HepG2 (cell line): Measurements from ENCODE around the gene PPP1R1B. TPM values are rescaled to one million over a fixed set of nuclear protein-coding genes. Genes with fewer than 3 reads are reported as not detected.

Source experiments
- AHDC1 ChIP-seq: sonication (generic); formaldehyde crosslinking; IDR thresholded peaks from 2 replicates; pipeline ENCODE4 v1.5.1; 2020; ENCODE audit warnings: mild to moderate bottlenecking, missing genetic modification reagents, borderline replicate concordance
- CTCF ChIP-seq: sonication (generic); formaldehyde crosslinking; IDR thresholded peaks from 2 replicates; pipeline ENCODE4 v1.5.0; 2020; ENCODE audit warnings: mild to moderate bottlenecking, missing genetic modification reagents, moderate library complexity
- DPF2 ChIP-seq: sonication (generic); formaldehyde crosslinking; IDR thresholded peaks from 2 replicates; pipeline ENCODE4 v1.4.0; 2020; ENCODE audit warnings: mild to moderate bottlenecking, low read depth, missing genetic modification reagents, borderline replicate concordance
- E2F5 ChIP-seq: sonication (generic); formaldehyde crosslinking; conservative IDR thresholded peaks from 2 replicates; pipeline ENCODE4 v1.4.0; 2020; ENCODE audit warnings: missing genetic modification reagents
- HINFP ChIP-seq: sonication (generic); formaldehyde crosslinking; IDR thresholded peaks from 2 replicates; pipeline ENCODE4 v1.4.0; 2020; ENCODE audit warnings: low read depth, mild to moderate bottlenecking, missing genetic modification reagents
- JARID2 ChIP-seq: sonication (generic); formaldehyde crosslinking; IDR thresholded peaks from 2 replicates; pipeline ENCODE4 v1.8.1; 2023; ENCODE audit warnings: missing genetic modification reagents, inconsistent platforms; ENCODE audit not compliant: insufficient replicate concordance
- KDM3A ChIP-seq: IDR thresholded peaks from 2 replicates; pipeline ENCODE4 v1.6.1; 2018; ENCODE audit warnings: low read depth, missing compliant biosample characterization
- KMT2B ChIP-seq: IDR thresholded peaks from 2 replicates; pipeline ENCODE4 v1.6.1; 2016; ENCODE audit warnings: missing genetic modification reagents, missing compliant biosample characterization
- MTA1 ChIP-seq: sonication (generic); formaldehyde crosslinking; IDR thresholded peaks from 2 replicates; pipeline ENCODE4 v1.4.0; 2020; ENCODE audit warnings: missing genetic modification reagents, mild to moderate bottlenecking, borderline replicate concordance
- MXD4 ChIP-seq: IDR thresholded peaks from 2 replicates; pipeline ENCODE4 v1.6.1; 2016; ENCODE audit warnings: mild to moderate bottlenecking, missing biosample characterization, missing genetic modification reagents
- PPARG ChIP-seq: conservative IDR thresholded peaks from 2 replicates; pipeline ENCODE4 v1.6.1; 2016; ENCODE audit warnings: missing biosample characterization, missing genetic modification reagents
- RFXANK ChIP-seq: IDR thresholded peaks from 2 replicates; pipeline ENCODE4 v1.6.1; 2016
- SAP130 ChIP-seq: IDR thresholded peaks from 2 replicates; pipeline ENCODE4 v1.6.1; 2016; ENCODE audit warnings: low read depth
- ZNF121 ChIP-seq: sonication (generic); formaldehyde crosslinking; IDR thresholded peaks from 2 replicates; pipeline ENCODE4 v1.5.0; 2020; ENCODE audit warnings: mild to moderate bottlenecking, missing genetic modification reagents
- ZNF543 ChIP-seq: sonication (generic); formaldehyde crosslinking; IDR thresholded peaks from 2 replicates; pipeline ENCODE4 v1.4.0; 2020; ENCODE audit warnings: mild to moderate bottlenecking, missing genetic modification reagents
- ZNF782 ChIP-seq: sonication (generic); formaldehyde crosslinking; IDR thresholded peaks from 2 replicates; pipeline ENCODE4 v1.4.0; 2020; ENCODE audit warnings: missing genetic modification reagents, mild to moderate bottlenecking, borderline replicate concordance
- polyA plus RNA-seq, 8 experiments: library from polyadenylated mRNA; depleted of rRNA in 3 of 8; stranded (reverse) in 7 of 8; unstranded in 1 of 8; fragments of >200 nt; fragmentation: Illumina TruSeq in 4 of 8; extraction: Trizol in 4 of 8; gene quantifications; 2 replicates each; pipeline versions ENCODE4 v1.2.1 to v1.2.3, GENCODE V29; 2011 to 2016; ENCODE audit warnings: low read depth in 4 of 8, missing spikeins in 1 of 8, mixed read lengths in 1 of 8; ENCODE audit not compliant: insufficient read depth in 1 of 8
- total RNA-seq, 5 experiments: library from RNA; depleted of rRNA; stranded (reverse); fragments of >200 nt; fragmentation: Illumina TruSeq; extraction: Trizol; gene quantifications; 2 replicates each; pipeline ENCODE4 v1.2.3, GENCODE V29; 2016; ENCODE audit warnings: low read depth in 1 of 5
- TF ChIP-seq, protein P1 (sequence below): sonication (generic); formaldehyde crosslinking; IDR thresholded peaks from 2 replicates; pipeline ENCODE4 v1.5.1; 2020; ENCODE audit warnings: mild to moderate bottlenecking, missing genetic modification reagents, moderate library complexity

The PPP1R1B gene
- total and polyA plus RNA-seq, 2 of the 13 experiments (the other 11 are each of a cell fraction or from before 2014, with no cell fraction given): 0.08 TPM; not detected in 1

DNA sequence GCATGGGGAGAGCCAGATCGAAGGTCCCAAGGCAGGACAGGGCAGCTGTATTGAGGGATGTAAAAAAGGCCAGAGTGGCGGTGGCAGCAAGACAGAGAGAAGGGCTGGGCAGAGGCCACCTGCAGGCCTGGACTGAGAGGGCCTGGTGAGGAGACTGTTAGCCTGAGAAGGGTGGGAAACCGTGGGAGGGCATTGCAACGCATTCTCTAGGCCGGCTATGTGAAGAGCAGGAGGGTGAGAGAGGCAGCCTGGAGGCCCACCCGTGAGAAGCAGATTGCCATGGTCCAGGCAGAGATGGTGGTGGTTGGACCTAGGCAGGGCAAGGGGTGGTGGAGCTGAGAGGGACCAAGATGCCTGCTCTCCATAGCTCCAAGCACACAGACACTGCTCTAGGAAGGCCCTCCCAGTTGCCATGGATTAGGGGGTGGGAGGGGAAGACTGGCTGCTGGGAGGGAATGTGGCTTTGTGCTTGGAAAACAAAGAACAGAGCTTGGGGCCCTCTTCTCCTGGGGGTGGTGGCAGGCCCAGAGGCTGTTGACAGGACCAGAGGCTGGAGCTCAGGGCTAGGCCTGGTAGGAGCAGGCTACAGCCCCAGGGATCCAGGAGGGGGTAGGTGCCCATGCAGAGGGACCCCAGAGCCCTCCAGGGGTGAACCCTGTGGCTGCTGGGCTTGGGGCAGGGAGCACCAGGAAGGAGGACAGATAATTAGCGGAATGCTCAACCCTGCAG is 26.0 kb downstream of the PPP1R1B start (continued):
- TF ChIP-seq E2F5: 0 out of 2 replicates have a peak, but pooled peaks have one; percentile 33
- peak; percentile 17; the same call in 1 of the 2 replicates for TF ChIP-seq KMT2B (CRISPR knock-in tag)
- TF ChIP-seq, protein P1, sequence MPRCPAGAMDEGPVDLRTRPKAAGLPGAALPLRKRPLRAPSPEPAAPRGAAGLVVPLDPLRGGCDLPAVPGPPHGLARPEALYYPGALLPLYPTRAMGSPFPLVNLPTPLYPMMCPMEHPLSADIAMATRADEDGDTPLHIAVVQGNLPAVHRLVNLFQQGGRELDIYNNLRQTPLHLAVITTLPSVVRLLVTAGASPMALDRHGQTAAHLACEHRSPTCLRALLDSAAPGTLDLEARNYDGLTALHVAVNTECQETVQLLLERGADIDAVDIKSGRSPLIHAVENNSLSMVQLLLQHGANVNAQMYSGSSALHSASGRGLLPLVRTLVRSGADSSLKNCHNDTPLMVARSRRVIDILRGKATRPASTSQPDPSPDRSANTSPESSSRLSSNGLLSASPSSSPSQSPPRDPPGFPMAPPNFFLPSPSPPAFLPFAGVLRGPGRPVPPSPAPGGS (CRISPR knock-in tag): 0 out of 2 replicates have a peak, but pooled peaks have one; percentile 55
- peak; percentile 75; the same call in 1 of the 2 replicates for TF ChIP-seq MTA1 (CRISPR knock-in tag)
- TF ChIP-seq CTCF (CRISPR knock-in tag): peak; percentile 6; the same call in 1 of the 2 replicates
- TF ChIP-seq PPARG (CRISPR knock-in tag): no peak
- TF ChIP-seq MXD4 (CRISPR knock-in tag): peak; percentile 33; the same call in 1 of the 2 replicates
- no peak for TF ChIP-seq RFXANK (CRISPR knock-in tag)
- TF ChIP-seq ZNF782 (CRISPR knock-in tag): peak; percentile 45; the same call in 1 of the 2 replicates
- TF ChIP-seq SAP130 (CRISPR knock-in tag): peak; percentile 71
- TF ChIP-seq ZNF121 (CRISPR knock-in tag): 0 out of 2 replicates have a peak, but pooled peaks have one; percentile 32
- TF ChIP-seq AHDC1: no peak
- peak; percentile 55; the same call in 1 of the 2 replicates for TF ChIP-seq ZNF543
- TF ChIP-seq DPF2: 0 out of 2 replicates have a peak, but pooled peaks have one; percentile 23
- TF ChIP-seq HINFP (CRISPR knock-in tag): peak; percentile 72; the same call in 1 of the 2 replicates
- peak; percentile 34; the same call in 1 of the 2 replicates for TF ChIP-seq KDM3A (CRISPR knock-in tag)
- no peak for TF ChIP-seq JARID2 (CRISPR knock-in tag)
